IMR-90 (cell line): ENCODE results near the gene ERBB4. TPM values are rescaled to one million over a fixed set of nuclear protein-coding genes. Genes with fewer than 3 reads are reported as not detected.

Experiments used
- ATAC-seq: fragments of 200-7000 bp; cut with Tn5 transposase; 2 replicates; pipeline ENCODE4 v1.9.1; 2020; ENCODE audit warnings: low read depth, mild to moderate bottlenecking, moderate library complexity
- BruUV-seq: library from RNA; stranded (reverse); fragments of 400-500 nt; replicated peaks from 2 replicates; lab custom pipeline; 2021; lab: Mats Ljungman, UMichigan
- CTCF ChIA-PET: fragments of 300-600 bp; formaldehyde crosslinking; extraction: SDS; loops from one replicate; lab custom pipeline; 2021; ENCODE audit warnings: antibody characterized with exemption; lab: Yijun Ruan, JAX
- POLR2A ChIA-PET: fragments of 300-600 bp; sonication (Branson Sonifier 250); formaldehyde crosslinking; loops from one replicate; lab custom pipeline; 2022; ENCODE audit warnings: antibody characterized with exemption; ENCODE audit not compliant: unreplicated experiment; lab: Charles Lee
- DNase-seq: peaks from one replicate; pipeline ENCODE4 v3.0.0; 2013
- H2AFZ ChIP-seq: replicated peaks from 2 replicates; pipeline ENCODE3; 2013; ENCODE audit warnings: low read length, mild to moderate bottlenecking; ENCODE audit not compliant: poor library complexity
- H2AK5ac ChIP-seq: 2 replicates; pipeline ENCODE4 v1.6.1; 2013; ENCODE audit warnings: low read depth, low read length, inconsistent platforms
- H2AK9ac ChIP-seq: replicated peaks from 2 replicates; pipeline ENCODE3; 2013; ENCODE audit warnings: mild to moderate bottlenecking, low read depth, low read length, moderate library complexity; ENCODE audit not compliant: poor library complexity
- H2BK120ac ChIP-seq: 2 replicates; pipeline ENCODE4 v1.6.1; 2013; ENCODE audit warnings: low read depth, low read length, inconsistent platforms
- H2BK15ac ChIP-seq: 3 replicates; pipeline ENCODE4 v1.6.1; 2013; ENCODE audit warnings: low read depth, low read length, inconsistent platforms
- H2BK20ac ChIP-seq: 2 replicates; pipeline ENCODE4 v1.6.1; 2013; ENCODE audit warnings: low read depth, mild to moderate bottlenecking, inconsistent platforms, low read length, moderate library complexity
- H2BK5ac ChIP-seq: 2 replicates; pipeline ENCODE4 v1.6.1; 2013; ENCODE audit warnings: mild to moderate bottlenecking, low read depth, low read length, inconsistent platforms; ENCODE audit not compliant: poor library complexity, severe bottlenecking
- H3K14ac ChIP-seq: replicated peaks from 2 replicates; pipeline ENCODE4 v1.6.1; 2013; ENCODE audit warnings: low read depth, low read length, inconsistent platforms
- H3K18ac ChIP-seq: 2 replicates; pipeline ENCODE4 v1.6.1; 2013; ENCODE audit warnings: low read depth, low read length, control low read depth
- H3K23ac ChIP-seq: 2 replicates; pipeline ENCODE4 v1.6.1; 2013; ENCODE audit warnings: low read depth, low read length, inconsistent platforms
- H3K27ac ChIP-seq: 2 replicates; pipeline ENCODE4 v1.5.1; 2013; ENCODE audit warnings: mild to moderate bottlenecking, control low read depth, low read length; ENCODE audit not compliant: insufficient read depth
- H3K27me3 ChIP-seq: 2 replicates; pipeline ENCODE4 v1.6.1; 2013; ENCODE audit warnings: low read length; ENCODE audit not compliant: control insufficient read depth, insufficient read depth
- H3K36me3 ChIP-seq: 2 replicates; pipeline ENCODE4 v1.6.1; 2013; ENCODE audit warnings: low read length, mixed read lengths; ENCODE audit not compliant: control insufficient read depth, insufficient read depth
- H3K4ac ChIP-seq: 2 replicates; pipeline ENCODE4 v1.6.1; 2013; ENCODE audit warnings: low read depth, low read length, inconsistent platforms
- H3K4me1 ChIP-seq: 2 replicates; pipeline ENCODE4 v1.6.1; 2013; ENCODE audit warnings: low read length, mixed read lengths; ENCODE audit not compliant: control insufficient read depth, insufficient read depth
- H3K4me2 ChIP-seq: 2 replicates; pipeline ENCODE4 v1.6.1; 2013; ENCODE audit warnings: low read depth, mild to moderate bottlenecking, control low read depth, low read length, moderate library complexity
- H3K4me3 ChIP-seq: 2 replicates; pipeline ENCODE4 v1.5.1; 2013; ENCODE audit warnings: low read depth, mild to moderate bottlenecking, control low read depth, low read length, moderate library complexity; ENCODE audit not compliant: insufficient read depth
- H3K56ac ChIP-seq: 2 replicates; pipeline ENCODE4 v1.6.1; 2013; ENCODE audit warnings: low read length, inconsistent platforms; ENCODE audit not compliant: insufficient read depth; ENCODE audit errors: extremely low read depth
- H3K79me1 ChIP-seq, 2 experiments: 2 replicates each; pipeline ENCODE4 v1.6.1; 2013; ENCODE audit warnings: low read length in 2 of 2, inconsistent platforms in 1 of 2, low read depth in 1 of 2
- H3K9ac ChIP-seq: 2 replicates; pipeline ENCODE4 v1.6.1; 2013; ENCODE audit warnings: low read depth, low read length, control low read depth
- H3K9me1 ChIP-seq: 2 replicates; pipeline ENCODE4 v1.6.1; 2013; ENCODE audit warnings: low read length, inconsistent platforms; ENCODE audit not compliant: insufficient read depth
- H3K9me3 ChIP-seq: 2 replicates; pipeline ENCODE4 v1.6.1; 2013; ENCODE audit warnings: low read length; ENCODE audit not compliant: control insufficient read depth, insufficient read depth
- H4K20me1 ChIP-seq: 2 replicates; pipeline ENCODE4 v1.6.1; 2013; ENCODE audit warnings: low read length, inconsistent platforms; ENCODE audit not compliant: insufficient read depth
- H4K5ac ChIP-seq: 2 replicates; pipeline ENCODE4 v1.6.1; 2013; ENCODE audit warnings: mild to moderate bottlenecking, low read depth, low read length, control low read depth
- H4K8ac ChIP-seq, 2 experiments: 2 replicates each; pipeline ENCODE4 v1.6.1; 2013; ENCODE audit warnings: low read depth in 2 of 2, low read length in 2 of 2, control low read depth in 1 of 2, inconsistent platforms in 1 of 2
- H4K91ac ChIP-seq: 2 replicates; pipeline ENCODE4 v1.6.1; 2013; ENCODE audit warnings: low read depth, low read length, inconsistent platforms; ENCODE audit not compliant: insufficient read depth
- BHLHE40 ChIP-seq: fragments of 150-350 bp; IDR thresholded peaks from 2 replicates; pipeline ENCODE4 v1.6.1; 2016; ENCODE audit warnings: mild to moderate bottlenecking, low read depth, low read length
- CEBPB ChIP-seq: IDR thresholded peaks from 2 replicates; pipeline ENCODE4 v1.6.1; 2012; ENCODE audit warnings: low read depth, low read length, improper control_type of control experiment
- CTCF ChIP-seq: conservative IDR thresholded peaks from 2 replicates; pipeline ENCODE4 v1.5.1; 2012; ENCODE audit warnings: mild to moderate bottlenecking, low read depth, low read length, improper control_type of control experiment
- ELK1 ChIP-seq: fragments of 150-350 bp; IDR thresholded peaks from 2 replicates; pipeline ENCODE4 v1.6.1; 2016; ENCODE audit warnings: low read depth, mild to moderate bottlenecking, low read length, moderate library complexity, borderline replicate concordance
- FOS ChIP-seq: fragments of 150-350 bp; IDR thresholded peaks from 2 replicates; pipeline ENCODE4 v1.6.1; 2016; ENCODE audit warnings: low read depth, low read length
- MAFK ChIP-seq: IDR thresholded peaks from 2 replicates; pipeline ENCODE4 v1.6.1; 2012; ENCODE audit warnings: low read depth, low read length, improper control_type of control experiment
- MAZ ChIP-seq: IDR thresholded peaks from 2 replicates; pipeline ENCODE4 v1.6.1; 2012; ENCODE audit warnings: low read depth, mild to moderate bottlenecking, low read length, improper control_type of control experiment, moderate library complexity, borderline replicate concordance
- MXI1 ChIP-seq: IDR thresholded peaks from 2 replicates; pipeline ENCODE4 v1.6.1; 2012; ENCODE audit warnings: low read depth, mild to moderate bottlenecking, low read length, moderate library complexity, borderline replicate concordance
- NFE2L2 ChIP-seq: fragments of 150-350 bp; IDR thresholded peaks from 2 replicates; pipeline ENCODE4 v1.6.1; 2016; ENCODE audit warnings: low read depth, mild to moderate bottlenecking, low read length
- POLR2A ChIP-seq: IDR thresholded peaks from 2 replicates; pipeline ENCODE4 v1.6.1; 2012; ENCODE audit warnings: mild to moderate bottlenecking, low read depth, low read length
- RCOR1 ChIP-seq: IDR thresholded peaks from 2 replicates; pipeline ENCODE4 v1.6.1; 2012; ENCODE audit warnings: mild to moderate bottlenecking, low read length, improper control_type of control experiment; ENCODE audit not compliant: insufficient replicate concordance
- RFX5 ChIP-seq: IDR thresholded peaks from 2 replicates; pipeline ENCODE4 v1.8.0; 2012; ENCODE audit warnings: low read depth, mild to moderate bottlenecking, low read length, moderate library complexity
- SMC3 ChIP-seq: fragments of 150-350 bp; IDR thresholded peaks from 2 replicates; pipeline ENCODE4 v1.6.1; 2016; ENCODE audit warnings: low read depth, mild to moderate bottlenecking, antibody characterized with exemption, low read length, moderate library complexity
- USF2 ChIP-seq: fragments of 150-350 bp; IDR thresholded peaks from 2 replicates; pipeline ENCODE4 v1.6.1; 2017; ENCODE audit warnings: mild to moderate bottlenecking, antibody characterized with exemption, low read length, low read depth
- WGBS, 2 experiments: methylation state at CpG; one replicate each; pipeline versions ENCODE4 v1.1.5 to v1.1.7; 2013; ENCODE audit warnings: missing lambda C conversion rate in 2 of 2; ENCODE audit not compliant: insufficient read length in 1 of 2; ENCODE audit errors: extremely low coverage in 2 of 2; 5-methylcytosine and 5-hydroxymethylcytosine counted together
- dilution Hi-C: fragments of 300-500 bp; cut with HindIII; formaldehyde crosslinking; loops from one replicate; pipeline ENCODE4 v1.14.3; 2018; ENCODE audit warnings: low sequenced_read_pairs; ENCODE audit not compliant: unreplicated experiment
- in situ Hi-C: fragments of 300-500 bp; cut with MboI; formaldehyde crosslinking; loops from 3 replicates; pipeline ENCODE4 v1.14.3; 2019; ENCODE audit warnings: low sequenced_read_pairs, inconsistent platforms, mixed read lengths
- intact Hi-C: fragments of 100-400 bp; cut with micrococcal nuclease; formaldehyde crosslinking; loops from 2 replicates; pipeline ENCODE4 v1.10.0; 2022
- polyA plus RNA-seq, 3 experiments: library from polyadenylated mRNA; depleted of rRNA; stranded (reverse); fragments of >200 nt; gene quantifications; 2 replicates each; pipeline ENCODE4 v1.2.3, GENCODE V29; 2012; ENCODE audit warnings: low replicate concordance in 1 of 3
- total RNA-seq: library from RNA; depleted of rRNA; stranded (reverse); fragments of >200 nt; gene quantifications from 2 replicates; pipeline ENCODE4 v1.2.3, GENCODE V29; 2012

ERBB4 gene
- total and polyA plus RNA-seq, 2 of the 4 experiments (the other 2 are of a cell fraction), result not detected

- Histone ChIP-seq H3K9ac (no peak overlapping the region), H3K9me1 (no peaks in the 10 kb centered on the region), H4K20me1 (no peaks in the 10 kb centered on the region), H2BK20ac (no peak overlapping the region), H2BK15ac (no peak overlapping the region), H2BK120ac (no peak overlapping the region), H3K79me1 (no peaks in the 10 kb centered on the region), H3K4me1 (no peaks in the 10 kb centered on the region), H3K27ac (no peak overlapping the region), H3K56ac (no peak overlapping the region), H4K91ac (no peak overlapping the region), H4K5ac (no peak overlapping the region), H3K18ac (no peak overlapping the region), H2BK5ac (no peak overlapping the region), H4K8ac (no peak overlapping the region), H2AK5ac (no peak overlapping the region), H3K4me3 (no peak overlapping the region), H3K14ac (no peak overlapping the region), H3K27me3 (no peaks in the 10 kb centered on the region), H2AFZ (no peak overlapping the region), H2AK9ac (no peak overlapping the region), H3K4me2 (no peak overlapping the region), H3K9me3 (peaks cover 4% of the 10 kb centered on the region), H3K36me3 (no peaks in the 10 kb centered on the region), H3K23ac (no peak overlapping the region), H3K4ac (no peak overlapping the region)
- no CpG with 5 or more reads among the region's 1 CpG for WGBS, 2 experiments
- POLR2A ChIA-PET, result no interaction called here
- CTCF ChIA-PET, result interaction anchor here (0.6 kb wide), 1 partner anchor 12 kb away, joined by 3 read pairs; no protein-coding TSS in a partner anchor
- BruUV-seq, result no TSS peak
- in situ Hi-C loops (no loop called here), dilution Hi-C loops (no loop called here), intact Hi-C loops (no loop called here)
- TF ChIP-seq SMC3 (no peak), MXI1 (no peak), RCOR1 (no peak), NFE2L2 (no peak), USF2 (no peak), ELK1 (no peak), POLR2A (no peak), CEBPB (no peak), MAFK (no peak), RFX5 (no peak), CTCF (no peak), FOS (no peak), BHLHE40 (no peak), MAZ (no peak)
- ATAC-seq, result no peak
- no peak for DNase-seq
Measured at GRCh38 chr2:211723398-211723797, 815.2 kb downstream of the ERBB4 start.
